CD4-positive, alpha-beta T cell treated with Interleukin-4 for 1 hour (primary cell): ENCODE measurements around the gene RAB11FIP4.
A peak's percentile ranks its signal among the peaks of the same experiment; 100 is the strongest.

Source experiments
- DNase-seq, 2 donors: peaks; one replicate each; pipeline ENCODE4 v3.0.0-alpha.2; 2020 to 2022

RAB11FIP4 gene

DNA sequence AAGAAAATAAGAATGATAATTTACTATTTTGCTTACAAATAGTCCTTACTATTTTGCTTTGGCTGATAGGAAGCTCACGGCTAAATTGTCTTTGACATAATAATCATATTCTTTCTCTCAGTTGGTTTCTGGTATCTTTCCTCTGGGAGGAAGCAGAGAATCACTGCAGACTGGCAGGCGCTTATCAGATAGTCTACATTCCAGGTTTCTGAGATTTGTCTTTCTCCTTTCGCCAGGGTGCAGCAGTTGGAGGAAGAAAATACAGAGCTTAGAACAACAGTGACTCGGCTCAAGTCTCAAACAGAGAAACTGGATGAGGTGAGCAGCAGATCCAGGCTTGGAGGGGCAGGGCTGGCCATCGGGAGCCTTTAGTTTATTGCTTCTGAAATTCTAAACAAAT is 136.1 kb downstream of the RAB11FIP4 start:
- DNase-seq, result no peak

- DNase-seq, result no peak
Observed at GRCh38 chr17:31528291-31528874, 136.9 kb downstream of the RAB11FIP4 start.

- DNase-seq, result no peak
Observed at GRCh38 chr17:31529841-31530251, 138.4 kb downstream of the RAB11FIP4 start.

DNA sequence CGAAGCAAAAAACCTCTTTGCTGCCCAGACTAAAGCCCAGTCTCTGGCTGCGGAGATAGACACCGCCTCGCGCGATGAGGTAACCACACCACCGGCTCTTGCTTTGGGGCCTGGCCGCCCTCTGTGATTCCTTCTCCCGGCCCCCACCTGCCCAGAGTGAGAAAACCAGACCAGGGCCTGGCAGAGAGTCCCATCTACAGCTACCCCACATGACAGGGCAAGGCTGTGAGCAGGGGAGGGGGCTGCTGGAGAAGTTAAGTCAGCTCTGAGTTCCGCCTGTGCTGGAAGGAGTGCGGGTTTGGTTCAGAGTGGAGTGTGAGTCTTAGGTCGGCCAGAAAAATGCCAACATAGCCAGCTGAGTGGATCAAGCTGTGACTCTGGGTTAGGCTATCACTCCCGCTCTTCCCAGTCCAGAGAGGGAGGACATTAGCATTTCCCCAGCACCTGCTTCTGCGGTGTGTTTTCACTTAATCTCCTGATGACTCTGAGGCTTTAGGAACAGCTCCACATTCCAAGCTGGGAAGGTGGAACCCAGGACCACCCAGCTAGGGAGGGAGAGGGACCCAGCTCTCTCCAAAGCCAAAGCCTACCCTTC is 139.0 kb downstream of the RAB11FIP4 start:
- DNase-seq, result no peak

DNA sequence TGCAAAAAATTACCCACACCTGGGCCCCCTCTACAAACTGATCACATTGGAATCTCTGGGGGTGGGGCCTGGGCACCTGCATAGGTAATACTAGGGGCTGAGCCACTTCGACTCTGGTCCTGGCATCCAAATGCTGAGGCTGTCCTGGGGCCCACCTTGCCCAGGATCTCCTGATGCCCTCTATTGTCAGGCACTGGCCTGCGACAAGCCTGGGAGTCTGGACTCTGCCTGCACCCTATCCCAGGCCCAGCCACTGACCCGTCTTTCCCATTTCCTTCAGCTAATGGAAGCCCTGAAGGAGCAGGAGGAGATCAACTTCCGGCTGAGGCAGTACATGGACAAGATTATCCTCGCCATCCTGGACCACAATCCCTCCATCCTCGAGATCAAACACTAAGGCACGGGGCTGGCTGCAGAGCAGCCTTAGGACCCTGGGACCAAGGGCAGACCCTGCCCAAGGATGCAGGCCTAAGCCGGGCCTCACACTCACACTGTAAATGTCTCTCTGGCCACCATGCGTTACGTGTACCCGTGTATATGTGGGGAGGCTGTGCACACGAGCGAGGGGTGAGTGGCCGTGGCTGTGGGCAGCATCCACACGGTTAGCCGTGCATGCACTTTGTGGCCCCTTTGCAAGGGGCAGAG is 140.0 kb downstream of the RAB11FIP4 start:
- no peak for DNase-seq

DNA sequence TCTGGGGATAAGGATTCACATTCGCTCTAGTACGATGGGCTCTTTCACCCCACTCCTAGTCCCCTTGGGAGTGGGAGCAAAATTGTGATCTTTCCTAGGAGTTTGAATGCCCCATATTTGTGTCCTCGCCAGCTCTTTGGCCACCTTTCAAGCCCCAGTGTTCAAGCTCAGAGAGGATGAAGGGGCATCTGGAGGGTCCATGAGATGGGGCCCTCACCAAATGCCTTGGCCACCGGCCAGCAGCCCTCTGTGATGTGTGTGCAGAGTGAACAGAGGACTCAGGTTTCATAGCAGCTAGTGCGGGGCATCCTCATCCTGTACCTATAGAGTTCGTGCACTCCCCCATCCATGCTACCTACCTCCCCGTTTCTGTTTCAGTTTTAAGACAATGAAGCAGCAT is 140.6 kb downstream of the RAB11FIP4 start:
- no peak for DNase-seq

GRCh38 chr17:31532526-31532925 is 141.1 kb downstream of the RAB11FIP4 start:
- DNase-seq, result no peak

DNA sequence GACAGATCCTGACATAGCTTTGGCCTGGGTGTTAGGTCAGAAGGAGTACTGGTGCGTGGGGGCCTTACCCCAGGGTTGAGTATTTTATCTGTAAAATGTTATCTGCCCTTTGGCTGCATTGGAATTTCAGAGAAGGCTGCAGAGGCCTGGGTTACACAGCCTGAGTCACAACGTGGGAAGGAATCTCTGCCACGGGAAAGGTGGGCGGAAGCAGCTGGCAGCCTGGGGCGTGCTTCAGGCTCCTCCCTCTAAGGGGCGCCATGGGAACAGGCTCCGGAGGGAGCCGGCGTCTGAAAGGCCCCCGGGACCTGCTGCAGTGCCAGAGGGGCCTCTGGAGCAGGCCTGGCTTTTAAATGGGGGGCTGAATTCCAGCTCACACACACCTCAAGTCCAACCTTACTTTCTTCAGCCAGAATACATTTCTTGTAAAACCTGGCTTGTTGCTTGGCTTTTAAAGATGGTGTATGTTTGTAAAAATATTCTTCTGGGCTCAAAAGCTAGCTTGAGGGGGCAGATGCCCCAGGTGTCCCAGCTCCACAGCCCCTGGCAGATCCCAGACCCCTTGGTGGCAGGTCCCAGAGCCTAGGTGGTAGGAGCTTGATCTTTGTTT is 142.2 kb downstream of the RAB11FIP4 start:
- no peak for DNase-seq

GRCh38 chr17:31534223-31534888 is 142.9 kb downstream of the RAB11FIP4 start:
- no peak for DNase-seq

- peak in 1 of 2 donors; percentile 49 for DNase-seq
Observed at GRCh38 chr17:31535581-31535981, 144.1 kb downstream of the RAB11FIP4 start.

GRCh38 chr17:31536451-31536850 is 145.0 kb downstream of the RAB11FIP4 start:
- no peak for DNase-seq

DNA sequence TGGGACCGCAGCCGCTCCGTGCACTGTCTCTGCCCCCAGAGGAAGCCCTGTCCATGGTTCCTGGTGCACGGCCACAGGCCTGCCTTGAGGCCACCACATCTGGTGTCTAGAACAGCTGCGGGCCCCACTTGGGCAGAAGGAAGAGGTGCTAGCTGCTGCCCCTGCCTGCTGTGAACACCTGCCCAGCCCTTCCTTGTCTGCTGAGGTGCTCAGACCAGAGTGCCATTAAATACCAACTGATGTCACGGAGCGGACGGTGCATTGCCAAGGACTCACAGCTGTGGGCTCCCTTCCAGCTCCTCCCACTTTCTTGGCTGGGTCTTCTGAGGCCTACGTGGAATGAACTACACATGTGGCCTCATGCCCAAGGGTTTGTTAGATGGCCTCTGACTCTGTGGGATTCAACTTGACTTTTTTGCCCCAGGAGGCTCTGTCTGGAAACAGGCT is 146.1 kb downstream of the RAB11FIP4 start:
- no peak for DNase-seq

- peak in 1 of 2 donors; percentile 43 for DNase-seq
Observed at GRCh38 chr17:31538080-31538762, 146.7 kb downstream of the RAB11FIP4 start.

DNA sequence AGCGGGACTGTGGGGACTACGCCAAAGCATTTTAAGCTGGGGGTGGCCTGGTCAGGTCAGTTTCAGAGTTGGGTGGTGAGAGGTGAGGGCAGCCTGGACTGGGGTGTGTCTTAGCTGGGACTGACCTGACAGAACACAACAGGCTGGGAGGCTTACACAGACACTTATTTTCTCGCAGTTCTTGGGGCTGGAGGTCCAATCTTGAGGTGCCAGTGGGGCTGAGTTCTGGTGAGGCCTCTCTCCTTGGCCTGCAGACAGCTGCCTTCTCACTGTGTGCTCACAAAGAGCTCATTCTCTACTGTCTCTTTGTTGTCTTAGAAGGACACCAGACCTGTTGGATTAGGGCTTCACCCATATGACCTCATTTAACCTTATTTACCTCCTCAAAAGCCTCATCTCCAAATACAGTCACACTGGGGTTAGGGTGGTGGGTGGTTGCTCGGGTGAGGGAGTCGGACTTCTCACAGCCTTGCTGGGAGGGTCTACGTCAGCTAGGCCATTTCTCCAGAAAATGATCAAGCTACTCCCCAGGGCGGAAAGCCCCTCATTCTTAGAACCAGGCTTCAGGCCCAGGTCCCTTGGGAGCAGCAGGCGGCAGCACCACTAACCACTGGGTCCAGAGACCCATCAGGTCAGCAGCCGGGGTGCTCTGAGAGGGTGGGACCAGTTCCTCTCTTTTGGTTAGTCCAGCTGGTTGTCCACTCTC is 149.3 kb downstream of the RAB11FIP4 start:
- peak in 1 of 2 donors; percentile 21 for DNase-seq

DNA sequence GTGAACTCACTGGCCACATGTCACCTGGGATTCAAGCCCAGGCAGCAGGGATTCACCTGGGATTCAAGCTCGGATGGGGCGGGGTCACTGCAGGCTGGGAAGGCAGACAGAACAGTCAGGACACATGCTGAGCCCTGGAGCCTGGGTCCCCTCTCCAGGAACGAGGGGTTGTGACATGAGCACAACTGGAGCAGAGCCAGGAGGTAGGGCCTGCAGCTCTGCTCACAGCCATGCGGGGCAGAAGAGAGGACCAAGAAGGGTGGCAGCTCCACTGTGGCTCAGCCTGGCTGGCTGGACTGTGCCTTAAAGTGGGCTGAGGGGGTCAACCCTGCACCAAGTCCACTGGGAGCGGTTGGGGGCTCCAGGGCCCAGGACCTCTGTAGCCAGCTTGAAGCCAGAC is 150.1 kb downstream of the RAB11FIP4 start:
- no peak for DNase-seq

GRCh38 chr17:31544186-31544585 is 152.7 kb downstream of the RAB11FIP4 start:
- no peak for DNase-seq

- DNase-seq, result no peak
Observed at GRCh38 chr17:31546650-31547049, 155.2 kb downstream of the RAB11FIP4 start.

DNA sequence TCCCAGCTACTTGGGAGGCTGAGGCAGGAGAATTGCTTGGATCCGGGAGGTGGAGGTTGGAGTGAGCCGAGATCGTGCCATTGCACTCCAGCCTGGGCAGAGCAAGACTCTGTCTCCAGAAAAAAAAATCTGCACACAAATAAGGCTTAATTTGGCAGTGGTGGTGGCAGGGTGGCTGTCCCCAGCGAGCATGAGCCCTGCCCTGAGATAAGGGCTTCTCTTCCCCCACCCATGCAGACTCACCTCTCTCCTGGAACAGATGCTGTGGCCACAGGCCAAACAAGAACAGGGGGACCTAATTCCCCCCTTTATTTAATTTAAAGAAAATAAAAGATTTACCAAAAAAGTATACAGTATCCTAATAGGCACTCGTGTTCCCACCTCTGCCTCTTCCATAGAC is 157.2 kb downstream of the RAB11FIP4 start:
- no peak for DNase-seq

DNA sequence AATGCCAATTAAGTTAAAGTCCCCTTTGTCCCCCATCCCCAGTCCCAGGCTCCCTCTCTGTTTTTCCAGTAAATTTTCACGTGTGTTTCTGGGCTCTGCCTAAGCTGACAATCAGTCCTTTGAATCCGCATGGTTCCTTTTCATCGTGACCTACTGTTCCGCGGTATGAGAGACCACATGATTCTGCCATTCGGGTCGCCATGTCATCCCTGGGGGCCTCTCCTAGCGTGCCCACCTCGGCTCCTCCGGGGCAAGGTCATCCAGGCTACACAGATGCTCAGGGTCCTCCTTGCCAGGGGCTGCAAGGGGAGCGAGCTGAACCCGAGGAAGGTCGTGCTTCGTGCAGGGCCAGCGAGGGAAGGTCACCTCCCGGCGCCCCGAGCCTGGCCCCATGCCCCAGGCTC is 157.6 kb downstream of the RAB11FIP4 start:
- no peak for DNase-seq

DNA sequence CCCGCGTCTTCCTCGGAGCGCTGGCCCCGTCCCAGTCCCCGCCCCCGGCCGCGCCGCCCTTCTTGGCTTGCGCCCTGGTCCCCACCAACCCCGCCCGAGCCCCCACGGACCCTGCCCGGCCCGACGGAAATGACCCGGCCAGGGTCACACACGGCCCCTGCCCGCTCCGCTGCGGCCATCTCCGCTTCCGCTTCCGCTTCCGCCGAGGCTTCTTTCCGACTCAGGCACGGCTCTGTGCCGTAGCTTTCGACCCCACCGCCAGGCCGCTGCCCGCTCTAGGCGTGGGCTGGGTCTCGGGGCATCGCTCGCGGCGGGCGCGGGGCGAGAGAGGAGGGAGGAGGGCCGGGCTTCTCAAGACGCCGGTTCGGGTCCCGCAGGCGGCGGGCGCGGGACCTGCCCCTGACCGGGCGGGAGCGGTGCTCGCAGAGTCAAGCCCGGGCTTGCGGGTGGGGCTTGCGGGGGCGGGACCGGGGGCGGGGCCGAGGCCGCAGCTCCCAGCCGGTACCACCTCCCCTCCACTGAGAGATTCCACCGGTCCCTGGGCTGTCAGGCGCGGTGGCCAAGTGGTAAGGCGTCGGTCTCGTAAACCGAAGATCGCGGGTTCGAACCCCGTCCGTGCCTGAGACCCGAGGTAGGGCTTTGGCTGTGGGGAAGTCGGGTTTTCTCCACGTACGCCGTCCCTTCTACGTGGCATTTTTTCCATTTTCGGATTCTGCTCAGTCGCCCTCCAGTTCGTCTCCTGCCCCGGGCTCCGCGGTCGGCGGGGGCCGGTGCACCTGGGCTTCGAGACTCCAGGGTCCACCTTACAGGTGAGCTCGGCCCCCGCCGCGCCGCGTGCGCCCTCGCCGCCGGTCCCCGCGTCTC is 158.3 kb downstream of the RAB11FIP4 start:
- DNase-seq, result peak; percentile 91 to 92
